GM12878 (cell line): Measurements from ENCODE around the gene RNF41. TPM values are rescaled to one million over a fixed set of nuclear protein-coding genes. Genes with fewer than 3 reads are reported as not detected.
A peak's percentile ranks its signal among the peaks of the same experiment; 100 is the strongest.

Source experiments
- FOXK2 ChIP-seq: fragments of 450-650 bp; IDR thresholded peaks from 2 replicates; pipeline ENCODE4 v1.6.1; 2017; ENCODE audit warnings: mild to moderate bottlenecking, moderate library complexity
- HCFC1 ChIP-seq: fragments of 150-350 bp; IDR thresholded peaks from 2 replicates; pipeline ENCODE4 v1.6.1; 2014; ENCODE audit warnings: low read length
- JUND ChIP-seq: IDR thresholded peaks from 2 replicates; pipeline ENCODE4 v1.6.1; 2012; ENCODE audit warnings: low read depth, mild to moderate bottlenecking, low read length, improper control_type of control experiment, moderate library complexity
- KLF5 ChIP-seq: fragments of 450-650 bp; IDR thresholded peaks from 2 replicates; pipeline ENCODE4 v1.6.1; 2014; ENCODE audit warnings: mild to moderate bottlenecking; ENCODE audit not compliant: partially characterized antibody
- LARP7 ChIP-seq: fragments of 450-650 bp; IDR thresholded peaks from 2 replicates; pipeline ENCODE4 v1.6.1; 2017; ENCODE audit warnings: mild to moderate bottlenecking
- NR2C2 ChIP-seq: IDR thresholded peaks from 2 replicates; pipeline ENCODE4 v1.6.1; 2011; ENCODE audit warnings: borderline replicate concordance, low read depth; ENCODE audit not compliant: control insufficient read depth, insufficient read length
- POLR2A ChIP-seq: IDR thresholded peaks from 2 replicates; pipeline ENCODE4 v1.6.1; 2011; ENCODE audit warnings: low read depth, mild to moderate bottlenecking, low read length
- POLR2AphosphoS5 ChIP-seq: IDR thresholded peaks from 2 replicates; pipeline ENCODE4 v1.6.1; 2011; ENCODE audit warnings: mild to moderate bottlenecking, low read length, inconsistent platforms
- SIN3A ChIP-seq: IDR thresholded peaks from 2 replicates; pipeline ENCODE4 v1.6.1; 2012; ENCODE audit warnings: low read depth, low read length, improper control_type of control experiment
- SIX5 ChIP-seq: IDR thresholded peaks from 2 replicates; pipeline ENCODE4 v1.6.1; 2011; ENCODE audit warnings: mild to moderate bottlenecking, low read depth, low read length, moderate library complexity; ENCODE audit not compliant: severe bottlenecking
- SMAD1 ChIP-seq: fragments of 450-650 bp; IDR thresholded peaks from 2 replicates; pipeline ENCODE4 v1.6.1; 2018; ENCODE audit warnings: mild to moderate bottlenecking, low read depth; ENCODE audit not compliant: partially characterized antibody
- SMAD5 ChIP-seq: IDR thresholded peaks from 2 replicates; pipeline ENCODE4 v1.6.1; 2016; ENCODE audit warnings: antibody characterized with exemption, low read depth
- SMARCA5 ChIP-seq: fragments of 450-650 bp; IDR thresholded peaks from 2 replicates; pipeline ENCODE4 v1.6.1; 2017; ENCODE audit warnings: mild to moderate bottlenecking
- SPI1 ChIP-seq: IDR thresholded peaks from 2 replicates; pipeline ENCODE4 v1.6.1; 2011; ENCODE audit warnings: low read depth, mild to moderate bottlenecking, low read length, moderate library complexity, borderline replicate concordance; ENCODE audit not compliant: insufficient read depth
- polyA plus RNA-seq, 11 experiments: library from polyadenylated mRNA; depleted of rRNA in 4 of 11; unstranded in 6 of 11; stranded (reverse) in 5 of 11; fragments of >200 nt; fragmentation: Nextera tagmentation in 4 of 11; fragmentation: Illumina TruSeq in 1 of 11; extraction: Ambion mirVana in 4 of 11; extraction: Trizol in 1 of 11; gene quantifications; 1 replicate in 1 of 11; 2 replicates in 10 of 11; pipeline versions ENCODE4 v1.2.1 to v1.2.3, GENCODE V29; 2011 to 2016; ENCODE audit warnings: inconsistent platforms in 2 of 11, missing spikeins in 2 of 11, low read depth in 1 of 11
- total RNA-seq, 4 experiments: library from RNA; depleted of rRNA in 3 of 4; stranded (reverse); fragments of >200 nt in 3 of 4; fragmentation: Illumina TruSeq in 1 of 4; extraction: Trizol in 1 of 4; gene quantifications; 2 replicates each; pipeline versions ENCODE4 v1.2.1 to v1.2.3, GENCODE V29; 2013 to 2021
- TF ChIP-seq, protein P1 (sequence below): IDR thresholded peaks from 2 replicates; pipeline ENCODE4 v1.6.1; 2012; ENCODE audit warnings: improper control_type of control experiment, low read depth, low read length; ENCODE audit not compliant: insufficient replicate concordance
- TF ChIP-seq, protein P2 (sequence below): fragments of 450-650 bp; IDR thresholded peaks from 2 replicates; pipeline ENCODE4 v1.6.1; 2018; ENCODE audit warnings: mild to moderate bottlenecking, low read depth, moderate library complexity; ENCODE audit not compliant: partially characterized antibody
- TF ChIP-seq, protein P3 (sequence below): fragments of 450-650 bp; formaldehyde crosslinking; IDR thresholded peaks from 2 replicates; pipeline ENCODE4 v1.5.0; 2022; ENCODE audit warnings: mild to moderate bottlenecking, missing genetic modification characterization

RNF41 gene
- total and polyA plus RNA-seq, 10 of the 15 experiments (the other 5 are each of a cell fraction or from before 2014, with no cell fraction given): 11.1 to 47.8 (median 30.6) TPM

DNA sequence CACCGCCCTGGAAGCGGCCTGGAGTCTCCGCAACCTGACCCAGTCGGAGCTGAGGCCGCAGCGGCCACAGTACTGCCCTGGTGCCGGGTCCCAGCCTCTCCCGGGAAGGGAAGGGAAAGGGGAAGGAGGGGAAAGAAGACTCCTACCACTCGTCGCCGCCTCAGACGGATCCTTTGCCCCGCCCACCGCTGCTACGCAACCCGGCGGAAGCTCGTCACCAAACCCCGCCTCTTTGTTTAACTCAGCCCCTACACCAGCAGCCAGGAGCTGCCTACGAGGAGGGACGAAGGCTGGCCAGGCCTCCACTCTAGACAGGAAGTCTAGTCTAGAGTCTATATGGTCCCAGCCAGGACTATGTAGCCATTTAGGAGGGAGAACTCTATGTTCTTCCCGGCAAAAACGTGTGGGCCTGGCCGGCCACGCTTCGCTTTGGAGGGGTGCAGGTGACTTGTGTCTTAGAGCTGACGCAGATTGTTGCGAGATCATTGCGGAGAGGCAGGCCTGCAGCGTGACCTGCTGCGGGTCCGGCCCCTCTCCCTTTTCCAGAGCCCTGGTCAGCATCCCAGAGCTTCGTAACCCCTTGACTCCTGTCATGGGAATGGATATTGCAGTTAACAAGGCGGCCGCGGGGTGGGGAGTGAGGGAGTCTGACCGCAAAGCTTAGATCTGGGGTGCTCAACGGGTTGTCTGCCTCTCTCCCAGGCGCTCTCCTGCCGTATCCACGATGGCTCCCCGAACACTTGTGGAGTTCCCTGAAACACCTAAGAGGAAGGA, at the start of gene RNF41 (continued):
- TF ChIP-seq, protein P1, sequence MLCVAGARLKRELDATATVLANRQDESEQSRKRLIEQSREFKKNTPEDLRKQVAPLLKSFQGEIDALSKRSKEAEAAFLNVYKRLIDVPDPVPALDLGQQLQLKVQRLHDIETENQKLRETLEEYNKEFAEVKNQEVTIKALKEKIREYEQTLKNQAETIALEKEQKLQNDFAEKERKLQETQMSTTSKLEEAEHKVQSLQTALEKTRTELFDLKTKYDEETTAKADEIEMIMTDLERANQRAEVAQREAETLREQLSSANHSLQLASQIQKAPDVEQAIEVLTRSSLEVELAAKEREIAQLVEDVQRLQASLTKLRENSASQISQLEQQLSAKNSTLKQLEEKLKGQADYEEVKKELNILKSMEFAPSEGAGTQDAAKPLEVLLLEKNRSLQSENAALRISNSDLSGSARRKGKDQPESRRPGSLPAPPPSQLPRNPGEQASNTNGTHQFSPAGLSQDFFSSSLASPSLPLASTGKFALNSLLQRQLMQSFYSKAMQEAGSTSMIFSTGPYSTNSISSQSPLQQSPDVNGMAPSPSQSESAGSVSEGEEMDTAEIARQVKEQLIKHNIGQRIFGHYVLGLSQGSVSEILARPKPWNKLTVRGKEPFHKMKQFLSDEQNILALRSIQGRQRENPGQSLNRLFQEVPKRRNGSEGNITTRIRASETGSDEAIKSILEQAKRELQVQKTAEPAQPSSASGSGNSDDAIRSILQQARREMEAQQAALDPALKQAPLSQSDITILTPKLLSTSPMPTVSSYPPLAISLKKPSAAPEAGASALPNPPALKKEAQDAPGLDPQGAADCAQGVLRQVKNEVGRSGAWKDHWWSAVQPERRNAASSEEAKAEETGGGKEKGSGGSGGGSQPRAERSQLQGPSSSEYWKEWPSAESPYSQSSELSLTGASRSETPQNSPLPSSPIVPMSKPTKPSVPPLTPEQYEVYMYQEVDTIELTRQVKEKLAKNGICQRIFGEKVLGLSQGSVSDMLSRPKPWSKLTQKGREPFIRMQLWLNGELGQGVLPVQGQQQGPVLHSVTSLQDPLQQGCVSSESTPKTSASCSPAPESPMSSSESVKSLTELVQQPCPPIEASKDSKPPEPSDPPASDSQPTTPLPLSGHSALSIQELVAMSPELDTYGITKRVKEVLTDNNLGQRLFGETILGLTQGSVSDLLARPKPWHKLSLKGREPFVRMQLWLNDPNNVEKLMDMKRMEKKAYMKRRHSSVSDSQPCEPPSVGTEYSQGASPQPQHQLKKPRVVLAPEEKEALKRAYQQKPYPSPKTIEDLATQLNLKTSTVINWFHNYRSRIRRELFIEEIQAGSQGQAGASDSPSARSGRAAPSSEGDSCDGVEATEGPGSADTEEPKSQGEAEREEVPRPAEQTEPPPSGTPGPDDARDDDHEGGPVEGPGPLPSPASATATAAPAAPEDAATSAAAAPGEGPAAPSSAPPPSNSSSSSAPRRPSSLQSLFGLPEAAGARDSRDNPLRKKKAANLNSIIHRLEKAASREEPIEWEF: no peak
- TF ChIP-seq SMAD5 (peak; percentile 94), POLR2A (peak; percentile 91), SMAD1 (peak; percentile 67), SIX5 (peak; percentile 6), KLF5 (no peak), SIN3A (0 out of 2 replicates have a peak, but pooled peaks have one; percentile 35), NR2C2 (no peak), JUND (no peak), SMARCA5 (peak; percentile 36; the same call in 1 of the 2 replicates), LARP7 (no peak), POLR2AphosphoS5 (peak; percentile 90), FOXK2 (no peak), HCFC1 (0 out of 2 replicates have a peak, but pooled peaks have one; percentile 12), SPI1 (0 out of 2 replicates have a peak, but pooled peaks have one; percentile 16)
- TF ChIP-seq, protein P2, sequence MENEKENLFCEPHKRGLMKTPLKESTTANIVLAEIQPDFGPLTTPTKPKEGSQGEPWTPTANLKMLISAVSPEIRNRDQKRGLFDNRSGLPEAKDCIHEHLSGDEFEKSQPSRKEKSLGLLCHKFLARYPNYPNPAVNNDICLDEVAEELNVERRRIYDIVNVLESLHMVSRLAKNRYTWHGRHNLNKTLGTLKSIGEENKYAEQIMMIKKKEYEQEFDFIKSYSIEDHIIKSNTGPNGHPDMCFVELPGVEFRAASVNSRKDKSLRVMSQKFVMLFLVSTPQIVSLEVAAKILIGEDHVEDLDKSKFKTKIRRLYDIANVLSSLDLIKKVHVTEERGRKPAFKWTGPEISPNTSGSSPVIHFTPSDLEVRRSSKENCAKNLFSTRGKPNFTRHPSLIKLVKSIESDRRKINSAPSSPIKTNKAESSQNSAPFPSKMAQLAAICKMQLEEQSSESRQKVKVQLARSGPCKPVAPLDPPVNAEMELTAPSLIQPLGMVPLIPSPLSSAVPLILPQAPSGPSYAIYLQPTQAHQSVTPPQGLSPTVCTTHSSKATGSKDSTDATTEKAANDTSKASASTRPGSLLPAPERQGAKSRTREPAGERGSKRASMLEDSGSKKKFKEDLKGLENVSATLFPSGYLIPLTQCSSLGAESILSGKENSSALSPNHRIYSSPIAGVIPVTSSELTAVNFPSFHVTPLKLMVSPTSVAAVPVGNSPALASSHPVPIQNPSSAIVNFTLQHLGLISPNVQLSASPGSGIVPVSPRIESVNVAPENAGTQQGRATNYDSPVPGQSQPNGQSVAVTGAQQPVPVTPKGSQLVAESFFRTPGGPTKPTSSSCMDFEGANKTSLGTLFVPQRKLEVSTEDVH: no peak
- TF ChIP-seq, protein P3, sequence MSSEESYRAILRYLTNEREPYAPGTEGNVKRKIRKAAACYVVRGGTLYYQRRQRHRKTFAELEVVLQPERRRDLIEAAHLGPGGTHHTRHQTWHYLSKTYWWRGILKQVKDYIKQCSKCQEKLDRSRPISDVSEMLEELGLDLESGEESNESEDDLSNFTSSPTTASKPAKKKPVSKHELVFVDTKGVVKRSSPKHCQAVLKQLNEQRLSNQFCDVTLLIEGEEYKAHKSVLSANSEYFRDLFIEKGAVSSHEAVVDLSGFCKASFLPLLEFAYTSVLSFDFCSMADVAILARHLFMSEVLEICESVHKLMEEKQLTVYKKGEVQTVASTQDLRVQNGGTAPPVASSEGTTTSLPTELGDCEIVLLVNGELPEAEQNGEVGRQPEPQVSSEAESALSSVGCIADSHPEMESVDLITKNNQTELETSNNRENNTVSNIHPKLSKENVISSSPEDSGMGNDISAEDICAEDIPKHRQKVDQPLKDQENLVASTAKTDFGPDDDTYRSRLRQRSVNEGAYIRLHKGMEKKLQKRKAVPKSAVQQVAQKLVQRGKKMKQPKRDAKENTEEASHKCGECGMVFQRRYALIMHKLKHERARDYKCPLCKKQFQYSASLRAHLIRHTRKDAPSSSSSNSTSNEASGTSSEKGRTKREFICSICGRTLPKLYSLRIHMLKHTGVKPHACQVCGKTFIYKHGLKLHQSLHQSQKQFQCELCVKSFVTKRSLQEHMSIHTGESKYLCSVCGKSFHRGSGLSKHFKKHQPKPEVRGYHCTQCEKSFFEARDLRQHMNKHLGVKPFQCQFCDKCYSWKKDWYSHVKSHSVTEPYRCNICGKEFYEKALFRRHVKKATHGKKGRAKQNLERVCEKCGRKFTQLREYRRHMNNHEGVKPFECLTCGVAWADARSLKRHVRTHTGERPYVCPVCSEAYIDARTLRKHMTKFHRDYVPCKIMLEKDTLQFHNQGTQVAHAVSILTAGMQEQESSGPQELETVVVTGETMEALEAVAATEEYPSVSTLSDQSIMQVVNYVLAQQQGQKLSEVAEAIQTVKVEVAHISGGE: no peak
